Stimulated activated CD4-positive, alpha-beta T cell treated with anti-CD3 and anti-CD28 coated beads, Interleukin-2, amount 100 ng/mL, for 4 hours (primary cell): ENCODE measurements around the gene SPC24.
A peak's percentile ranks its signal among the peaks of the same experiment; 100 is the strongest.
"Not testable (repeated sequence)": the region's sequence is repeated elsewhere in the genome, so short reads cannot be mapped to it uniquely, and the experiment has no call there.

Source experiments
- DNase-seq: peaks from one replicate; pipeline ENCODE4 v3.0.0-alpha.2; 2020; ENCODE audit warnings: low read depth

Gene SPC24

GRCh38 chr19:11127905-11128304 lies 27.7 kb downstream of the SPC24 start:
- DNase-seq: no peak

- DNase-seq: peak; percentile 54
These were observed 29.4 kb downstream of the SPC24 start for GRCh38 chr19:11125994-11126685.

- DNase-seq: not testable (repeated sequence)
These were observed 31.4 kb downstream of the SPC24 start for GRCh38 chr19:11124157-11124556.

GRCh38 chr19:11123114-11123513 lies 32.5 kb downstream of the SPC24 start:
- DNase-seq: no peak

- DNase-seq: not testable (repeated sequence)
These were observed 33.6 kb downstream of the SPC24 start for GRCh38 chr19:11121963-11122362.

- DNase-seq: no peak
These were observed 39.1 kb downstream of the SPC24 start for GRCh38 chr19:11116507-11116906.

GRCh38 chr19:11115895-11116446 lies 39.6 kb downstream of the SPC24 start:
- no peak for DNase-seq

- no peak for DNase-seq
These were observed 40.5 kb downstream of the SPC24 start for GRCh38 chr19:11115042-11115441.

- no peak for DNase-seq
These were observed 42.4 kb downstream of the SPC24 start for GRCh38 chr19:11113140-11113708.

- no peak for DNase-seq
These were observed 43.8 kb downstream of the SPC24 start for GRCh38 chr19:11111771-11112144.

- no peak for DNase-seq
These were observed 44.3 kb downstream of the SPC24 start for GRCh38 chr19:11111117-11111770.

GRCh38 chr19:11108746-11109145 lies 46.8 kb downstream of the SPC24 start:
- DNase-seq: no peak

GRCh38 chr19:11106477-11106876 lies 49.1 kb downstream of the SPC24 start:
- no peak for DNase-seq

GRCh38 chr19:11105014-11105636 lies 50.5 kb downstream of the SPC24 start:
- DNase-seq: no peak

- DNase-seq: not testable (repeated sequence)
These were observed 51.9 kb downstream of the SPC24 start for GRCh38 chr19:11103667-11104066.

GRCh38 chr19:11102944-11103343 lies 52.6 kb downstream of the SPC24 start:
- no peak for DNase-seq

GRCh38 chr19:11101057-11101456 lies 54.5 kb downstream of the SPC24 start:
- DNase-seq: no peak

GRCh38 chr19:11100049-11100448 lies 55.5 kb downstream of the SPC24 start:
- DNase-seq: no peak

GRCh38 chr19:11098861-11099260 lies 56.7 kb downstream of the SPC24 start:
- no peak for DNase-seq

- no peak for DNase-seq
These were observed 57.3 kb downstream of the SPC24 start for GRCh38 chr19:11098327-11098726.

- DNase-seq: not testable (repeated sequence)
These were observed 58.2 kb downstream of the SPC24 start for GRCh38 chr19:11097367-11097766.

GRCh38 chr19:11096210-11096841 lies 59.3 kb downstream of the SPC24 start:
- no peak for DNase-seq
